ENCODE measurements around the gene GDF3.
"Not testable (repeated sequence)": the region's sequence is repeated elsewhere in the genome, so short reads cannot be mapped to it uniquely, and the experiment has no call there.

DNA sequence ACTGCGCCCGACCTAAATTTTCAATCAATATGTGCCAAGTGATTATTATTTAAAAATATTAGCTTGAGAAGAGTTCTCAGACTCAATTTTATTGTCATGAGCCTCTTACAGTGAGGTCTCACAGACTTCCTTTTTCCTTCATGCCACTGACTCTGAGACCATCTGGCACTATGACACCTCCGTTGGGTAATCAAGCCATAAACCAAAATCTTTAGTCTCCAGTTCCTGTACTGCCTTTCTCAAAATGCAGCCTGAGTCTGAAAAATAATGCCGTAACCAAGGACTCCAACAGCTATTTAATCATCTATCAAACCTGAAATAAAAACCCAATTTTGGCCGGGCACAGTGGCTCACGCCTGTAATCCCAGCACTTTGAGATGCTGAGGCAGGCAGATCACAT is 20.1 kb downstream of the GDF3 start:
- TF ChIP-seq, protein P1, sequence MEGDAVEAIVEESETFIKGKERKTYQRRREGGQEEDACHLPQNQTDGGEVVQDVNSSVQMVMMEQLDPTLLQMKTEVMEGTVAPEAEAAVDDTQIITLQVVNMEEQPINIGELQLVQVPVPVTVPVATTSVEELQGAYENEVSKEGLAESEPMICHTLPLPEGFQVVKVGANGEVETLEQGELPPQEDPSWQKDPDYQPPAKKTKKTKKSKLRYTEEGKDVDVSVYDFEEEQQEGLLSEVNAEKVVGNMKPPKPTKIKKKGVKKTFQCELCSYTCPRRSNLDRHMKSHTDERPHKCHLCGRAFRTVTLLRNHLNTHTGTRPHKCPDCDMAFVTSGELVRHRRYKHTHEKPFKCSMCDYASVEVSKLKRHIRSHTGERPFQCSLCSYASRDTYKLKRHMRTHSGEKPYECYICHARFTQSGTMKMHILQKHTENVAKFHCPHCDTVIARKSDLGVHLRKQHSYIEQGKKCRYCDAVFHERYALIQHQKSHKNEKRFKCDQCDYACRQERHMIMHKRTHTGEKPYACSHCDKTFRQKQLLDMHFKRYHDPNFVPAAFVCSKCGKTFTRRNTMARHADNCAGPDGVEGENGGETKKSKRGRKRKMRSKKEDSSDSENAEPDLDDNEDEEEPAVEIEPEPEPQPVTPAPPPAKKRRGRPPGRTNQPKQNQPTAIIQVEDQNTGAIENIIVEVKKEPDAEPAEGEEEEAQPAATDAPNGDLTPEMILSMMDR (IDR thresholded peaks at IDR 0.05; ENCODE audit: insufficient read depth, low read length, poor library complexity, severe bottlenecking): not testable (repeated sequence)
- TF ChIP-seq EZH2phosphoT487 (conservative IDR thresholded peaks at IDR 0.05; ENCODE audit: low read length): not testable (repeated sequence)
